Iris pigment epithelial cell (primary cell): ENCODE results near the gene AHCYL1.

ENCODE experiments used
- DNase-seq: peaks from one replicate; pipeline ENCODE4 v3.0.0-alpha.2; 2011; ENCODE audit warnings: low read depth

AHCYL1 gene

DNA sequence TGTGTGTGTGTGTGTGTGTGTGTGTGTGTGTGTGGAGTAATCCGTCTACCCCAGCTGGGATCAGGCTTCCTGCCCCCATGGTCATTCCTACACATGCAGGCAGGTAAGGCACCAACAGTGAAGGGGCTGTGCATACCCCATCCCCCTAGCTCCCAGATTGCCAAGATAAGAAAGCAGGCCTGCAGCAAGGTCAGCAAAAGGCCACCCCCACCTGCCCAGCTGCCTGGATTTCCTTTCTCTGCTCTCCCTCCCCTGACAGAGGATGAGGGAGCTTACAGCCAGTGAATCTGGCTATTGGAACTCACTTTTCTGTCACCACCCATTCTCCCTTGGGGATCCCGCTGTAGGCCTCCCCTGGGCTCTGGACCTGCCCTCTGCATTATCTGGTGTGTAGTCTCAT is 78.0 kb downstream of the AHCYL1 start:
- no peak for DNase-seq

DNA sequence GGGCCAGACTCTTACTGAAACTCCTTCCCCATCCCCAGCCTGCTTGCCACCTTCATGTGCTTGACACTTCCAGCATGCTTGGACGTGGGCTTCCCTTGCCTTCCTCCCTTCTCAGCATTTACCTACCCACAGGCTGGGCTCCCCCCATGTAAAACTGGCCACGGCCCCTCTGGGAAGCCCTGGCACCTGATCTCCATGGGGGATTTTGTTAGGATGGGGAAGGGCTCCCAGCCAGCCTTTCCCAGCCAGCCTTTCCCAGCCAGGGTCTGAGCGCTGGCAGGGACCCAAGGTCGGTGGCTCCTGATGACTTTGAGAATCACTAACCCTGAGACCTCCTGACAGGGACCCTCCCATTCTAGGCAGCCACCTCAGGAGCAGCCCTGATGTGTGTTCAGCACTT is 79.2 kb downstream of the AHCYL1 start:
- no peak for DNase-seq

DNA sequence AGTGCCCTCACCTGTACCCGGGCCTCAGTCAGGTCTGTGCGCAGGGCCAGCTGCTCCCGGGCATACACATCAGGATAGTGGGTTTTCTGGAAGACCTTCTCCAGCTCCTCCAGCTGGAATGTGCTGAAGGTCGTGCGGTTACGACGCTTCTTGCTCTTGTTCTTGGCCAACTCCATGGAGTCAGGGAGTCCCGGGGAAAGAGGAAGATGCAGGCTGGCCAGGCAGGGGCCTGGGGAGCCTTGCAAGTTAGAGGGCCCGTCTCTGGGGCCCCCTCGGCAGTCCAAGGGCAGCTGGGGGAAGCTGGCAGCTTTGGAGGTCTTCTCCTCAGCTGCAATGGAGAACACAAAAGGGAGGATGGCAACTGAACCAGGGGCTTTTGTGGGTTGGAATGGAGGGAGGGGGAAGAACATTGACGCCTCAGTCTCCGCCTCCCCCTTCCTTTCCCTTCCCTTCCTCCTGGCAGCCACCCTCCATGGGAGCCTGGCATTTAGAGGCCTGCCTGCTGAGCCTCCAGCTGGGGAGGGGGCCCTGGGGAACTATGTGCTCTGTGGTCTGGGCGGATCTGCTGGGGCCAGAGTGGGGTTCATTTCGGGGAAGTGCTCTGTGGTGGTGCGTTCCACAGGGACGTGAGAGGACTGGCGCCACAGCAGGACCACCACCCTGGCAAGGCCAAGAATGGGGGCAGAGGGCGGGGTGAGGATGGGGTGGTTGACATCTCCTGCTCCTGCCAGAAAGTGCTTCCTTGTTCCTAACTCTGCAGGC is 80.2 kb downstream of the AHCYL1 start:
- DNase-seq: no peak

DNA sequence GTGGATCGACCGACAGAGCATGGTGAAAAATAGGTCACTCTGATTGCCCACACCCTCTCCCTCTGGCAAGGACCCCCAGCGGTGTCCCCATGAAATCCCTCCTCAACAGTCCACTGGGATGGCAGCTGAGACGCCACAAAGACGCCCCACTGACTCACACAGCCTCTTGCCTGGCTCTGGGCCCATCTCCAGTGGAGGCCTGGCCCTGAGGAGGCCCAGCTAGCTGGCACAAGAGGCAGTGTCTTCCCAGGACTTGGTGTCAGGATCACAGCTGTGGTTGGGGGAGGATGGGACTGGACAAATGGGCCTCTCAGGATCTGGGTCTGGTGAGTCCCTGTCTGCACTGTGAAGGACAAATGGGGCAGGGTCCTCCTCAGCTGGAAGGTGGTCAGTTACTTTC is 81.3 kb downstream of the AHCYL1 start:
- no peak for DNase-seq

DNA sequence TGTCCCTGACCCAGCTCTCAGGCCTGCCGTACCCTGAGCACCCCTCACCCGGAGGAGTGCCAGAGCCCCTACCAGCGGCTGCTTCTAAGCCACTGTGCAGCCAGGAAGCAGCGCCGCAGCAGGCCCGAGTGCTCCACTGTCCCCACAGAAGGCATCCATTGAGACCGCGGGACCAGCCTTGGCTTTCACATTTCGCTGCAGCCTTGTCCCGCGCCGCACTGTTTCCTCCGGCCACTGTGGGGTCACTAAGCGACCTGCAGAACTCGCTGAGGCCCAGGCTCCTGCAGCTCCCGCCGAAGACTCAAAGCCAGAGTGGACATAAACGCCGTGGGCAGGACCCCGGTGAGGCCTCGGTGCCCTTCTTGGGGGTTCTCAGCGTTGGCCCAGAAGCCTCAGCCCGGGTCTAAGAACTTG is 82.9 kb downstream of the AHCYL1 start:
- no peak for DNase-seq

DNA sequence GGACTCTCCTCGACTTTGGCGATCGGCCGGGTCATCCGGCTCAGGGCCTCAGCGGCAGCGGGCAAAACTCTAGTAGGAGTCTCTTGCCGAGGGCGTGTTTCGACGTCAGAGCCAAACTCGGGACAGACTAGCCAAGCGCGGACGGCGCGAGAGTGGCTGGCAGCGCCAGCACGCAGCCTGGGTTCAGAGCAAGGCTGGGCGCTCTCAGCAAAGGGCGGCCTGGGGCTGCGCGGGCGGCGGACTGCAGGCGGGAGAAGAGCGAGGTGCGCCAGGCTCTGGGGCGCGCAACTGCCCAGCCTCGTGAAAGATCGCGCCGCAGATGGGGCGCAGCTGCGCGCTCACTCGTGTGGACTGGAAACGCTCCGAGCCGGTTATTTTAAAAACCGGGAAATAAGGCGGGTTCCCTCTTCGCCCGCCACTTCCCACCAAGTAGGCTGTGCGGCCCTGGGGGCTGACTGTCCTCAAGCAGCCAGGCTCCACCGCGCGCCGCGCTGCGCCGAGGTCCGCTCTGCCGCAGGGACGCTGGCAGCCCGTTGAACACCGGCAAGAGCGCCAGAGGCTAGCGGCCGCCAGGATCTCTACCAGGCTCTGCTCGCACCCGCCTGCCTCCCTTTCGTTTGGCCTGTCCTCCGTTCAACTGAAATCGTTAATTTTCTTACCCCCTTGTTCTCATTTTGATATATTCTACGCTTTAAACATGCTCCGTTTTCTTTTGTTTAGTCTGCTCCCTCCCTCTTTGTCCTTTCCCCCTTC is 83.5 kb downstream of the AHCYL1 start:
- DNase-seq: no peak

DNA sequence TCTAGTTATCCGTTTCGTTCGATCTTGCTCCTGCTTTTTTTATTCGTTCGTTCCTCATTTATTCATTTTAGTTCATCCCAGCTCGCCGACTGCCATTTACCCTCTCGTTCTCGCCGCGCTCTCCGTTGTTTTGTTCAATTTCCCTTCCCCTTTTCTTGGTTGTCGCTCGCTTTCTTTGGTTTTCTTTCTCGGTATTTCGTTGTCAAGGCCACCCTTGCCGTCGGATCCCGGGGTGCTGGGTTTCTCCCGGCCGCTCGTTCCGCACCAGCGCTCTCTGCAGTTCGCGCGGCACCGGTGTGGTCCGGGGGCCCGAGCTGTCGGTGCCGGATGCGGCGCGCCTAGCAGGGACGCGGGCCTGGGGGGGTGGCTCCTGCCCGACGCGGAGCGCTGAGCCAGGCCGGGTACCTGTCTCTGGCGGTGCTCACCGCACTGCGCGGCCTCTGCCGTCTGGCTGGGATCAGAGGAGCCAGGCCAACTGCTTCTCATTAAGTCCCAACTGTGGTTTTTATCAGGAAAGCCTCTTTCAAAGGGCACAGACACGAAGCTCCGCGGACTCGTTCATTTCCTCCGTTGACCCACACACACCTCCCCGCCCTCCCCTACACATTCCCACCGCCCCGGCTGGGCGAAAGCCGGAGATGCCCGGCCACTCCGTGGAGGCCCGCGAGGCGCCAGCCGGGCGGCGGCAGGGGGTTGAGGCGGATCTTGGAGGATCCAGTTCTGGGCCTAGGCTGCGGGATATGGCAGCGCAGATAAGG is 84.3 kb downstream of the AHCYL1 start:
- no peak for DNase-seq

DNA sequence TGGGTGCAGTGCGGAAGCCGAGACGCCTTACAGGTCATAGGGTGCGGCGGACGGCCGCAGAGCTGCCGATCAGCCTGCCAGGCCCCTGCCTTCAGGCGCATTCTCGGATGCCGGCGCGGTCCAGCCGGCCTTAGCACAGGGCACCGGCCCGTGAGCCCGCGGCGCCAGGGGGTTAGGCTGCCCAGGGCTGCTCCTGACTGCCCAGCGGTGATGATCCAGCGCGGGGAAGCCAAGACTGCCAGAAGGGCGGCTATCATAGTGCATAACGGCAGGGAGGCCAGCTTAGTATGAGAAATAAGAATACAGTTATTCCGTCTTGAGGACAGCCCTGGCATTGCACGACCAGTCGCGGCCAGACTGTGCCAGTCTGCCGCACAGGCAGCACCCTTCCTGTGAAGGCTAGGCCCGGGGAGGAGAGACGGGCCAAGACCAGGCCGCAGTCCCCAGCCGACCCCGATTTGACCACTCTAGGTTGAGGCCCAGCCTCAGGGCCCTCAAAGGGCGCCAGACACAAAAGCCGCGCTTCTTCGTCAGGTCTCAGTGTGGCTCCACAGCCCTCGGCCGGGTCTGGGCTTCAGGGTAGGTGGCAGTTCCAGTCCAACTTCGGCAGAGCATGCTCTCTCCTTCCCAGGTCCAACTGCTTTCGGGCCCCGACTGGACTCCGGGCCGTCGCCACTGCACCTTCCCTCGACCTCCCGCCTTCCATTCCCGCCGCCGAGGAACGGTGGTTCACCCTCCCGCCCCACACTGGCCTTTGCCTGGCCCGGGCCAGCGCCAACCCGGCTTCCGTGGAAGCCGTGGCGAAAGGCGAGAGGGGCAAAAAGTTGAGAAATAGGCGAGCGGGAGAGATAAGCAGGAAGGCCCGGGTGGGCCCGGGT is 85.1 kb downstream of the AHCYL1 start:
- DNase-seq: no peak

DNA sequence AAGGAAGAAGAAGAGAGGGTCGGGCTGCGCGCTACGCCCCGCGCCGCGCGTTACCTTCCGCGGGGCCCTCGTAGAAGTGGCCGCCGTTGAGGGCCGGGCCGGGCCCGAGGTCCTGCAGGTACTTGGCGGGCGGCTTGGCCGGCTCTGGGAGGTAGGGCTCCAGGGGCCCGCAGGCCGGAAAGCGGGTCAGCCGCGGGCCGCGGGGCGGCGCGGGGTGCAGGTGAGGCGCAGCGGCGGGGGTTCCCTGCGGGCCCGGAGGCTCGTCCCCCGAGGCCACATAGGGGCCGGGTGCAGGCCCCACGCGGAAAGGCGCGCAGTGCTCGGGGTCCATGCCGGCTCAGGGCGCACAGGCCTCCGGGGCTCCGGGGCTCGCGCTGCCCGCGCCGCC is 85.7 kb downstream of the AHCYL1 start:
- DNase-seq: no peak

DNA sequence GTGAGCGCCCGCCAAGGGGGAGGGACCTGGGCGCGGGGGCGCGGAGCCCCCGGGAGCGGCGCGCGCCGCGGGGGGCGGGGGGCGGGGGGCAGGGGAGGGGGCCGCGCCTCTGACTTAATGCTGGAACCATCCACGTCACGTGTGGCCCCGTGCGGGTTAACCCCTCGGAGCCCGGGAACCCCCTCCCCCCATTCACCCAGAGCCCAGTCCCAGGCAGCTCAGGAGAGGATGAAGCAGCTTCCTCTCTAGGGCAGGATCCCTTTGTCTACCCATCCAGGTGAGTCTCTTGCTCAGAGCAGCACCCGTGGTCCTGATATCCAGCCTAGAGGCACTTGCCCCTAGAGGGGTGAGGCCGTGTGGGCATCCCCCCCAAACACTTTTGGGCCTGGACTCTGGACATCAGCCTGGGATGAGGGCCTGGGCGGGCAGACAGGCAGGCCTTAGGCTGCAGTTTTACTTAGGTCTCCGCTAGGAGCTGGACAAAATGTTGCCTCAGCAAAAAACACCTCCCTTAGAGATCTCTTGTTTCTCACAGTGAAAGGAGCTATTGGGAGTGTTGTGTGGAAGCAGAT is 86.2 kb downstream of the AHCYL1 start, which contains the start of gene ALX3:
TSS of gene ALX3 (minus strand) at position 2 of the 572 bp plus-strand sequence. CDS start 60 bp downstream, outside the sequence.
- DNase-seq: no peak
